ENCODE results near the gene BAZ1B.

DNA sequence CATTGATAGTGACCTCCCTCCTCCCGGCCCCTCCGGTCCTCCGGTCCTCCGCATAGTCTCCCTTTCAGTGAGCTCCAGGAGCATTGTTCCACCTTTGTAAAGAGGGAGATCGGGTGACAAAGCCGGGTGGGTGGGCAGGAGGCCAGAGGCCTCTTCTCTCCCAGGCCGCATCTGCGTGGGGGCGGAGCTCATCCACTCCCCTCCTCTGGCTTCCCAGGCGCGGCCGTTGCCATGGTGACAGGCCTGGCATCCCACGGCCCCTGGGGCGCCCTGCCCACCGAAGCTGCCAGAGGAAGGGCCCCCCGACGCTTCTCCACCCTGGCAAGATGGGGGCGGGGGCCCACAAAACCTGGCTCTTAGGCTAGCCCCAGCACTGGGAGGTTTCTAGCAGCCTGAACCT lies 92.9 kb downstream of the BAZ1B start:
- TF ChIP-seq, protein P1, sequence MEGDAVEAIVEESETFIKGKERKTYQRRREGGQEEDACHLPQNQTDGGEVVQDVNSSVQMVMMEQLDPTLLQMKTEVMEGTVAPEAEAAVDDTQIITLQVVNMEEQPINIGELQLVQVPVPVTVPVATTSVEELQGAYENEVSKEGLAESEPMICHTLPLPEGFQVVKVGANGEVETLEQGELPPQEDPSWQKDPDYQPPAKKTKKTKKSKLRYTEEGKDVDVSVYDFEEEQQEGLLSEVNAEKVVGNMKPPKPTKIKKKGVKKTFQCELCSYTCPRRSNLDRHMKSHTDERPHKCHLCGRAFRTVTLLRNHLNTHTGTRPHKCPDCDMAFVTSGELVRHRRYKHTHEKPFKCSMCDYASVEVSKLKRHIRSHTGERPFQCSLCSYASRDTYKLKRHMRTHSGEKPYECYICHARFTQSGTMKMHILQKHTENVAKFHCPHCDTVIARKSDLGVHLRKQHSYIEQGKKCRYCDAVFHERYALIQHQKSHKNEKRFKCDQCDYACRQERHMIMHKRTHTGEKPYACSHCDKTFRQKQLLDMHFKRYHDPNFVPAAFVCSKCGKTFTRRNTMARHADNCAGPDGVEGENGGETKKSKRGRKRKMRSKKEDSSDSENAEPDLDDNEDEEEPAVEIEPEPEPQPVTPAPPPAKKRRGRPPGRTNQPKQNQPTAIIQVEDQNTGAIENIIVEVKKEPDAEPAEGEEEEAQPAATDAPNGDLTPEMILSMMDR (IDR thresholded peaks at IDR 0.05), result no peak
- TF ChIP-seq EP300 (IDR thresholded peaks at IDR 0.05), result no peak

Data from esophagus muscularis mucosa (tissue), 3 donors.